PC-3 (cell line): ENCODE measurements around the gene ENTPD1.

Source experiments
- CTCF ChIP-seq: fragments of 300-600 bp; sonication (generic); conservative IDR thresholded peaks from 2 replicates; pipeline ENCODE4 v1.5.1; 2017; ENCODE audit warnings: antibody characterized with exemption, low read depth, mild to moderate bottlenecking, low read length
- EZH2 ChIP-seq: fragments of 300-600 bp; sonication (generic); IDR thresholded peaks from one replicate; pipeline ENCODE4 v1.6.1; 2017; ENCODE audit warnings: antibody characterized with exemption, mild to moderate bottlenecking, low read length; ENCODE audit not compliant: unreplicated experiment

DNA sequence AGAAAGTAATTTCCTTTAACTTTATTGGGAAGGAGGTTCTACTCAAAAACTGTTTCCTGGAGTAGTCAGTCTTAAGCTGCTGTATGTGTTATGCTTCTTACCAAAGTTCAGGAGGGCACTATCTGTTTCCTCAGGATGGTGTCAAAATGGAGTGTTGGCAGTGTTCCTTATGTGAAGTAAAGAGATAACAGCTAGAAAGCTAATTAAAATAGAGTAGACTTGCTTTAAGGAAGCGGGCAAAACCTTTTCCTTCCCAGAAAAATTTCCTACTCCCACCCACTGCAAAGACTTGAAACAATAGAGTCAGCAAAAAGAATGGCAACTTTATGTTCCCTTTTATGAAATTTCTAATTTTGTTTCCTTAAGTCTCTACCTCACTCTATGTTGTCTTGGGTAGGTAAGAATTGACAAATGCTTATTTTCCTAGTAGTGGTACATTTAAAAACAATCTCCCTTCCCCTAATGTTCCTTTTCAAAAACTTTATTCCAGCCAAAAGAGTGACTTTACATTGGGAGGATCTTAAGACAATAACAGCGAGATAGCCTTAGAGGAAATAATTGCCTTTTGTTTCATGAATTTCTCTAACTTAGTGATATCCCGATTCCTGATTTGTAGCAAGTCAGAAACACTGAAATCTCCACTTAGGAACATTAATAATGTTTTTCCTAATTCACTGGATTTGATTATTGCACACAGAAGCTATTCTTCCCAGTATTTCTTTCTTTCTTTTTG, 26.5 kb upstream of the ENTPD1 start:
- TF ChIP-seq CTCF, result no peak
- no peak for TF ChIP-seq EZH2
